ENCODE data around the gene PUS1. TPM values are rescaled to one million over a fixed set of nuclear protein-coding genes. Genes with fewer than 3 reads are reported as not detected.
"Not testable (repeated sequence)": the region's sequence is repeated elsewhere in the genome, so short reads cannot be mapped to it uniquely, and the experiment has no call there.

PUS1 gene
- total and polyA plus RNA-seq, 2 donors (not counting 1 experiment from before 2014, with no cell fraction given), result 50.1 to 99.5 TPM

- CTCF ChIA-PET, result no interaction called here
- no peaks in the 10 kb centered on the region for H3K36me3 ChIP-seq (replicated peaks in 1 of 2; ENCODE audit: control extremely low read depth in 1 of 2, control insufficient read depth in 1 of 2, extremely low read depth in 1 of 2, insufficient read depth in 2 of 2, low read length in 1 of 2)
- H3K79me2 ChIP-seq (ENCODE audit: control insufficient read depth, insufficient read depth, low read length), result no peaks in the 10 kb centered on the region
- Mint-ChIP-seq H3K9me3 (ENCODE audit: insufficient read depth) (peaks cover 6% of the 10 kb centered on the region), H3K4me3 (no peak overlapping the region), H3K4me1 (no peaks in the 10 kb centered on the region), H3K27ac (no peak overlapping the region), H3K27me3 (peaks cover 10% of the 10 kb centered on the region)
- H2AFZ ChIP-seq (ENCODE audit: insufficient read depth, low read depth, low read length, poor library complexity, severe bottlenecking), result no peak overlapping the region
- WGBS (ENCODE audit: insufficient coverage), result 85% methylated on average over 3 of the region's 7 CpGs
- no peak overlapping the region for H3K9ac ChIP-seq (ENCODE audit: low read length)
- intact Hi-C loops (cut with micrococcal nuclease), result no loop called here
- no peak overlapping the region for H3K4me3 ChIP-seq (ENCODE audit: control extremely low read depth in 1 of 5, extremely low read depth in 1 of 5, insufficient read depth in 1 of 5, low read depth in 2 of 5, low read length in 4 of 5)
- ATAC-seq (ENCODE audit: low read depth) (no peak), DNase-seq (no peak)
- no peak overlapping the region for H3K27ac ChIP-seq (ENCODE audit: low read length in 2 of 2)
- no peaks in the 10 kb centered on the region for H3K27me3 ChIP-seq (replicated peaks in 1 of 4; ENCODE audit: control extremely low read depth in 1 of 4, control insufficient read depth in 3 of 4, insufficient read depth in 4 of 4, low read length in 3 of 4)
- POLR2A ChIA-PET, result no interaction called here
- no peaks in the 10 kb centered on the region for H4K20me1 ChIP-seq (ENCODE audit: control insufficient read depth, insufficient read depth, low read length, poor library complexity, severe bottlenecking)
- no peak for TF ChIP-seq CTCF (IDR thresholded peaks at IDR 0.05)
- no peak for TF ChIP-seq EZH2 (IDR thresholded peaks at IDR 0.05; ENCODE audit: borderline replicate concordance, insufficient read depth, low read depth, low read length, poor library complexity, severe bottlenecking)
- H3K9me3 ChIP-seq (ENCODE audit: control extremely low read depth in 1 of 3, control insufficient read depth in 2 of 3, insufficient read depth in 1 of 3, low read length in 2 of 3), result peaks cover 0 to 4% (median 3%) of the 10 kb centered on the region in 3 donors
- peaks cover 0 to 3% of the 10 kb centered on the region in 2 donors for H3K4me1 ChIP-seq (ENCODE audit: control insufficient read depth in 2 of 2, insufficient read depth in 2 of 2, low read length in 2 of 2)
- H3K4me2 ChIP-seq (replicated peaks; ENCODE audit: low read depth, low read length, poor library complexity, severe bottlenecking), result no peak overlapping the region
Measured at GRCh38 chr12:131885543-131886057, 43.5 kb upstream of the PUS1 start.

GRCh38 chr12:131891722-131892121, 37.4 kb upstream of the PUS1 start:
- H3K27ac ChIP-seq (ENCODE audit: low read length in 2 of 2); H3K9ac ChIP-seq (ENCODE audit: low read length); DNase-seq; H3K9me3 ChIP-seq (ENCODE audit: control extremely low read depth in 1 of 3, control insufficient read depth in 2 of 3, insufficient read depth in 1 of 3, low read length in 2 of 3); H3K36me3 ChIP-seq (replicated peaks in 1 of 2; ENCODE audit: control extremely low read depth in 1 of 2, control insufficient read depth in 1 of 2, extremely low read depth in 1 of 2, insufficient read depth in 2 of 2, low read length in 1 of 2); H3K4me3 ChIP-seq (ENCODE audit: control extremely low read depth in 1 of 5, extremely low read depth in 1 of 5, insufficient read depth in 1 of 5, low read depth in 2 of 5, low read length in 4 of 5); H3K9me3 Mint-ChIP-seq (ENCODE audit: insufficient read depth); H2AFZ ChIP-seq (ENCODE audit: insufficient read depth, low read depth, low read length, poor library complexity, severe bottlenecking); H3K4me3 Mint-ChIP-seq; H3K27me3 ChIP-seq (replicated peaks in 1 of 4; ENCODE audit: control extremely low read depth in 1 of 4, control insufficient read depth in 3 of 4, insufficient read depth in 4 of 4, low read length in 3 of 4); H3K27me3 Mint-ChIP-seq; CTCF ChIA-PET; H3K27ac Mint-ChIP-seq; H3K4me2 ChIP-seq (replicated peaks; ENCODE audit: low read depth, low read length, poor library complexity, severe bottlenecking); ATAC-seq (ENCODE audit: low read depth): not testable (repeated sequence)
- no CpG with 5 or more reads among the region's 8 CpGs for WGBS (ENCODE audit: insufficient coverage)
- H3K4me1 ChIP-seq (ENCODE audit: control insufficient read depth in 2 of 2, insufficient read depth in 2 of 2, low read length in 2 of 2), result peaks cover 13 to 22% of the 10 kb centered on the region in 2 donors
- peaks cover 15% of the 10 kb centered on the region for H3K79me2 ChIP-seq (ENCODE audit: control insufficient read depth, insufficient read depth, low read length)
- intact Hi-C loops (cut with micrococcal nuclease), result loop anchor here (10.0 kb wide), 1 partner anchor 127 kb away; no protein-coding TSS in a partner anchor
- H3K4me1 Mint-ChIP-seq, result peaks cover 10% of the 10 kb centered on the region
- H4K20me1 ChIP-seq (ENCODE audit: control insufficient read depth, insufficient read depth, low read length, poor library complexity, severe bottlenecking), result peaks cover 13% of the 10 kb centered on the region
- POLR2A ChIA-PET, result interaction anchor here (0.7 kb wide), 1 partner anchor 1030 kb away, joined by 5 read pairs; no protein-coding TSS in a partner anchor
